GM21423 (cell line): ENCODE measurements around the gene HSDL2.

Experiments
- ATAC-seq: cut with Tn5 transposase; IDR thresholded peaks from one replicate; pipeline ENCODE4 v1.9.1; 2021; ENCODE audit warnings: mild to moderate bottlenecking, moderate library complexity; ENCODE audit not compliant: unreplicated experiment

Gene HSDL2

DNA sequence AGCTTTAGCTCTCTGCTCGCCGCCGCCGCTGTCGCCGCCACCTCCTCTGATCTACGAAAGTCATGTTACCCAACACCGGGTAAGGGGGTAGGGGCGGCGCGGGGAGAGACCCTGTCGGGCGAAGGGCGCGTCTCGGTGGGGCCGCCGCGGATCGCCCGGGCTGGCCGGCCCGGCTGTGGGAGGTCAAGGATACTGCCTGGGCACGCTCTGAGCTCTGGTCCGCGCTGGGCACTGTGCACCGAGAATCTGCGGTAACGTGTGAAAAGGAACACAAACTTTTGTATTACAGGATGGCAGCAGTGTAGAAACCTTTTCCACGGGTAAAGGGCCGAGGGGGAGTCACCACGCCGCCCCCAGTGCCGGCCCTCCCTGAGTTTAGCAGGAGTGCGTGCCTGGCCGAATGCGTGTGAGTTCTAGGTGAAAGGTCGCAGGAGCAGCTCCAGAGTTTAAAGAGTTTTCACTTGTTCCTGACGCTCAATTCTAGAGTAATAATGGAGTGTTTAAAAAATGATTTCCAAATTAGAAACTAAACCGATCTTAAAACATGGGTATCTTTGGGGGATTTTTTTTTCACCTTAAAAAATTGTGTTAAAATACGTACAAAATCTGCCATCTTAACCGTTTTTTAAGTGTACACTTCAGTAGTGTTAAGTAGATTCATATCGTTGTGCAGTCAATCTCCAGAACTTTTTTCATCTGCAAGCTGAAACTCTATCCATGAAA is at the start of gene HSDL2:
Gene HSDL2, plus strand, starts transcription at position 7 of the 723 bp plus-strand sequence. Its CDS starts 56 bp downstream, at position 63.
- peak; percentile 12 for ATAC-seq

DNA sequence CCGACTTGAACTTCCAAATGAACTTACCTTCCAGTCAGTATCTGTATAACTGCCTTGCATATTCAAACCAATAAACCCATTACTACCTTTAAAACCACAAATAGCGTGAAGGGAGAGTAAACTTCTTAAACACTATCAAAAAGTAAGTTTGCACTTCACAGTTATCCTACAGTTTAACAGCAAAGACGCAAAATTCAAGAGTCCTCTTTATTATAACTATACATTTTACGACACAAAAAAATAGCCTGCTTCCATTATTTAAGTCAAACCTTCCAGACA is 48.3 kb upstream of the HSDL2 start:
- ATAC-seq: no peak

DNA sequence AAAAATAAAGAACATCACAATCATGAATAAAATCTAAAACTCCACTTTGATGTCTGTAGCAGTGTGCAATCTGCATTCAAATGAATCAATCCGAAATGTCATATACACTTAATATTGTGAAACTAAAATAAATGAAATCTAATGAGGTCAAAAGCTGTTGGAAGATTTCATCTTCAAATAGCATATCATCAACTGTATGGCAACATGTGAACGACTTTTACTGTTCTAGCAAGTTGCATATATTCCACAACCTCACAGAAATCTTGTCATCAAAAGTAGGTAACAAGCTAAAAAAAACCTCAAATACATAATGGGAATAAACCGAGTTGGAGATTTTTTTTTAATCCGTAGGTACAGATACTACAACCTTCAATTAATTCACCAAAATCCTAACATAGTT is 47.7 kb upstream of the HSDL2 start:
- no peak for ATAC-seq

DNA sequence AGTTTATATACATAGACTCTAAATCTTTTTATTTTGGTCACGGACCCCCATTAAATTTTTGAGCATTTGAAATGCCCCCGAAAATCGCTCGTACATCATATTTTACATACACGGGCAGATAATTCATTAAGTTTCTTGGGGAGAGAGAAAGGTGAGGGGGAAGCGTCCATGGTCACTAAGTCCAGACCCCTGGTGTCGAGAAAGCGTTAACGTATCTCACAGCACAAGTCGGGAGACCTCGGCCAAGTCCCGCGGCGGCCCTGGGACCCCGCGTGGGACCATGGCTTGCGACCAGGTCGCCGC is 47.3 kb upstream of the HSDL2 start:
- no peak for ATAC-seq

DNA sequence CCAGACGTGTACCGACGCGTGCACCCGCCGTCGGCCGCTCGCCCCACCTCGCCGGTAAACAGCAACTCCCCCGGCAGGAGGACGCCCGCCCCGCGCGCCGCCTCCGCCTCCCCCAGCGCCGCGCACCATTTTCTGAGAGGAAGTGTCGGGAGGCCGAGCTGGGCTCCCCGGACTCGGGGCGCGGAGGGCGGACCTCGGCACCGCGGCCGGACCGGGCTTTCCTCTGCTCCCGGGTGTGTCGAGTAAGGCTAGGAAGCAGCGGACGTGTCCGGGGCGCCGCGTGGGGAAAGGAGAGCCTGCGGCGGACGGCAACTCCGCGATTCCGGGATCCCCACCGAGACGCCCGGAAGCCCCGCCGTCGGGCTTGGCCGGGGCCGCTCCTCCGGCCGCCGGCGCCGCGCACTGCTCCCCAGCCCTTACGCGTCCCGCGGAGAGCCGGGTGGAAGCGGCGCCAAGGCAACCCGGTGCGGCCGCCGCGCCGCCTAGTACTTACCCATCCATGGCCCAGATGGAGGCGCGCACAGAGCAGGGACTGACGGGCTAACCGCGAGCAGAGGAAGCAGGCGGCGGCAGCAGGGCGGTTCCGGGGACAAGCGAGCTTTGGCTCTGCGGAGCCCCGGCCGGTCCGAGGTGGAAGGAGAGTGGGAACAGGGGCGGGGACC is 46.8 kb upstream of the HSDL2 start, which contains the start of gene PTBP3:
Gene PTBP3, minus strand, starts transcription at position 643 of the 662 bp plus-strand sequence. CDS start 35,754 bp downstream, outside the sequence.
- peak; percentile 57 for ATAC-seq

DNA sequence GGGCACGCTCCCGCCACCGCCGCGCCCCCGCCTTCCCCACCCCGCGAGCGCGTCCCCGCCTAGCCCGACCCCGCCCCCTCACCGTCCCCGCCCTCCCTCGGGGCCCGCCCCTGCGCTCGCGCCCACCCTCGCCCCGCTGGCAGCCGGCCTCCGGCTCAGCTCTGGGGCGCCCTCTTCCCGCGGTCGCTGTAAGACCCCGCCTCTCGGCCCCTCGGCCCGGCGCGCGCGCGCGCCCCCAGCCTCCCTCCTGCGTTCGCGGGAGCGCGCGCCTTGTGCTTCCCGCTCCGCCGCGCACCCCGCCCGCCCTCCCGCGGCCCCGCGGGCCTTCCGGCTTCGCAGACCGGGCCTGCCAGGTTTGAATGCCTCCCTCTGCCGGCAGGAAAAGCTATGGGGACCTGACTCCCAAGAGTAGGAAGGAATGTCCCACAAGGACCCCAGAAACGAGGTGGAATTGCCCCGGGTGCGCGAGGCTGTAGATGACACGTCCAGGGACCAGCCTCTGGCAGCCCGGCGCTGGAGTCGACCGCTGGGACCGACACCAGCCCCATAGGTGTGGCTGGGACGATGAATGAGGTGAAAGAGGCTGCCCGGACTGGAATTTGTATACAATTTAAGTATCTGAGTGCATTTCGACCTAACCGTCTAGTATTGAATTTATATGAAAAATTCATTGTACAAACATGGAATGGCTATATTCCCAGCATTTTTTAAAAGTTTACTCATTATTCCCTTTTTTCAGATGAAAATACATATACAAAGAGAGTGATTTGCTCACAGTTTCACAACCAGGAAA is 46.1 kb upstream of the HSDL2 start:
- ATAC-seq: peak; percentile 71

DNA sequence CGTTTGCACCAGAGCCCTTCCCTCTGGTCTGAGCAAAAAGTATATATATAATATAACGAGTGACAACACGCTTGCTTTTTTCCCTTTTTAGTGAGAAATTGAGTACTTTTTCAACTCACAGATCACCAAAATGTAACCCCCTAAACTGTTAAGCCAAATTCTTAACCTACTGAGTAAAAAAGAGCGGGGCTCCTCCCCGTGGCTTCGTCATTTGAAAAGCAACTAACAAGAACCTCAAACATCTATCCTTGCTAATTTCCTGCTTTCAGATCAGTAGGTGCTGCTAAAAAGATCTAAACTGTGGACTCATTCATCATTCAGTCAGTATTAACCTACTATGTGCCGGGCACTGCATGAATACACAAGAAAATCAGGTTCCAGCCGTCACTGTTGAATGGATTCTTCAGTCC is 45.5 kb upstream of the HSDL2 start:
- no peak for ATAC-seq

DNA sequence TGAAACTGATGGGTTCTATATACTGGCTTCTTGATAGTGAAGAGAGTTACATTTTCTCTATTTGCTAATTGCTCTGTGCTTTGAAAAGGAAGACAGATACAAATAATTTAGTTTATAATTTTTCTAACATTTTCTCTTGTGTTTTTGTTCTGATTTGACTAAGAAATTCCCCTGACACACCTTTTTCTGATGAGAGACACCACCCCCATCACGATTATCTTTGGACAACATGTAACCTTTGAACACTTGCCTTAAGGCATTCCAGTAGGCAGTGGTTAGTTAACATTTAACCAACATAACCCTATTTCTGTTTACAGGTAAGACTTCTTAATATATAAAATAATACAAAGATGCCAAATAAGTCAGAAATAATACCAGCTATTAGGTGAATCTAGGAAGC is 42.4 kb upstream of the HSDL2 start:
- no peak for ATAC-seq

DNA sequence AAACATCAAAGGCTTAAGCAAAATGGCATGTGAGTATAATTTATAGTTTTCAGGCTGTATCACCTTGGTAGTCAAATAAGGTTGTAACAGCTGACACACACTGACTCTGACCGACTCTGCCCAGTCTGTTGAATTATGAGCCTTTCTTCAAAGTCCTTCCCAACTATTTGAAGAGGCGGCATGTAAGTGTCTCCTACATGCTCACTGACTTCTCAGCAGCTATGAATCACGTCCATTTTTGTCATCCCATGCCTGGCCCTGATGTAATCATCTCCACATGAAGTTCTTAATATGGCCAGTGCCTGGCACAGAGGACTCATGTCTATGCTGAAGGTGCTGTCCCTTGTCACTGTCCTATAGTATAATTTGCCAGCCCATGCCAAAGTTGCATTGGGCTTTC is 41.3 kb upstream of the HSDL2 start:
- ATAC-seq: no peak

DNA sequence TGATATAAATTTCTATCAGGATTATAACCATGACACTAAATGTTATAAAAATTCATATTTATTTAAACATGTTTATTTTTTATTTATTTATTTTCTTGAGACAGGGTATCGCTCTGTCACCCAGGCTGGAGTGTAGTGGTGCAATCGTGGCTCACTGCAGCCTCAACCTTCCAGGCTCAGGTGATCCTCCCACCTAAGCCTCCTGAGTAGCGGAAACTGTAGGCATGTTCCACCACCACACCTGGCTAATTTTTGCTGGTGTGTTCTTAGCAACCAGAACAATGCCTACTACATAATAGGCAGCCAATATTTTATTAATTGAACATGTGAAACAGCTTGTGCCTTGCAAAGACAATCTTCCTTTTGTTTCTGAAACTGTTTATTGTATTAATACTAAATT is 40.0 kb upstream of the HSDL2 start:
- no peak for ATAC-seq

DNA sequence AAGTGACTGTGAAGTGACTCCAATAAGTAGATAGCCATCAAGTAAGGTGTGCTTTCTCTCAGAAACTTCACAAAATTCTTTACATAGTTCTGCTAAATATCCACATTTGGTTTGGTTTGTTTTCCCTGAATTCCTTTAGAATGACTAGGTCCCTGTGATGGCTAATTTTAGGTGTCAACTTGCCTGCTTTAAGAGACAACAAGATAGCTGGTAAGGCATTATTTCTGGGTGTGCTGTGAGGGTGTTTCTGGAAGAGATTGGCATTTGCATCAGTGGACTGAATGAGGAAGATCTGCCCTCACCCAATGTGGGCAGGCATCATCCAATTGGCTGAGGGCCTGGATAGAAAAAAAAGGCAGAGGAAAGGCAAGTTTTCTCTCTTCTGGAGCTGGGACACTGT is 38.2 kb upstream of the HSDL2 start:
- no peak for ATAC-seq

DNA sequence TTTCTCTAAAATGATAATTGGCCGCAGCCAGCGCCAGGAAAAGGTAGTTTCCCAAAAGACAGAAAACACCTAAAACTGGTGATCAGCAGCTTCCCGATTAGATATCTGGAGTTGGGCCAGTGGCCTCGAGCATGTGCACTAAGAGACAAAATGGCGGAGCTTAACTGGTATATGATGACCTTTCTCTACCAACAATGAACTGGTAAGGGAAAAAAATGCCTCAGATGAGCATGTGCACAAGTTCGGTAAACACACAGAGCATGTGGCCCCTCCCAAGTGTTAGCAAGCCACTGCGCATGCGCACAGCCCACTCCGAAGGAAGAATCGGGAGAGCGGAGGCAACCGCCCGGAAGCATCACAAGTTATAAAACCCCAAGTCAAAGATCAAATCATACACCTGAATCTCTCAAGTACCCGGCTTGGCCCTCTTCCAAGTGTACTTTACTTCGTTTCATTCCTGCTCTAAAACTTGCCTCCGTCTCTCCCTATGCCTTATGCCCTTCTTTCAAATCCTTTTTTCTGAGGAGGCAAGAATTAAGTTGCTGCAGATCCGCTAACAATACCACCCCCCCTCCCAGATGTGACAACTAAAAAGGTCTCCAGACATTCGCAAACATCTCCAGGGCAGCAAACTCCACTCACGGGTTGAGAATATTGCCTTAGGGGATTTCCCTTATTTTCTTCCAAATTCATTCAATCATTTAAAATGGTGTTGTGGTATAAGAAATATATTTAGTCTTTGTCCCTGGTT is 31.5 kb upstream of the HSDL2 start:
- ATAC-seq: no peak

DNA sequence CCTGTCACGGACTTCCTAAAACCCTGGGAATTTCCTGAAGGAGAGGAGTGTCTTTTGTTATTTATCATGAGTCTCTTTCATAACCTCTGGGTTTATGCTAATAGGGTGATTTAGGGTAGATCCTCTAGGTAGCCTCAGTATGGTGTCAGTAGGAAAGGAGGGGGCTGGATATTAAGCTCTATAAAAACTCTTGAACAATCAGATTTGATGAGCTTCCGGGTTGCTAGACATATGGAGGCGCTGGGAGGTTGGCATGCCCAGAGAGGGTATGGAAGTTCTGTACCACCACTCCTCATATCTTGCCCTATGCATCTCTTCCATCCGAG is 30.9 kb upstream of the HSDL2 start:
- ATAC-seq: no peak

DNA sequence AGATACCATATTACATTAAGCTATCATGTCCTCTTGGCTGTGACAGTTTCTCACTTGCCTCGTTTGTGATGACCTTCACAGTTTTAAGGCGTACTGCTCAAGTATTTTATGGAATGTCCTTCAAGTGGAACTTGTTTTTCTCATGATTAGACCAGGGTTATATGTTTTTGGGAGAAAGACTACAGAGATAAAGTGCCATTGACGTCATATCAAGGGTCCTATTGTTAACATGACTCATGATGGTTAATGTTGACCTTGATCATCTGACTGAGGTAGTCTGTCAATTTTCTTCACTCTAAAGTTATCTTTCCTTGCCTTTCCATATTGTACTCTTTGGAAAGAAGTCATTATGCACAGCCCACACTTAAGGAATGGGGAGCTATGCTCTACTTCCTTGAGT is 28.7 kb upstream of the HSDL2 start:
- ATAC-seq: no peak

DNA sequence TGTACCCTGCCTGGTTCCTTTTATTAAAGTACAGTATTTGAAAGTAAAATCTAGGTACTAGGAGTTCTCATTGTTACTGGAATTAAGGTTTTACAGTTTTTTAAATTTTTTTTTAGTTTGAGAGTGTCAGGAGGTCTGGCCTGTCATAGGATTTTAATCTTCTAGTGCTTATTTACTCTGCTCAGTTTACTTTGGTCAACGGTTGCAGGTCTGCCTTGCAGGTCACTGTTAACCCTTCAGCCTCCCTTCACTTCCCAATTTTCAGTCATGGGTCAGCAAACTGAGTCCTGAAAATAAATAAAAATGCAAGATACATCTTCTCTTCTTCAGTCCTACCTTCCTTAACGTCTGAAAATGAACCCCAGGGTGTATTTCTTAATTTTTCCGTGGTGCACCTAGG is 27.7 kb upstream of the HSDL2 start:
- ATAC-seq: no peak

DNA sequence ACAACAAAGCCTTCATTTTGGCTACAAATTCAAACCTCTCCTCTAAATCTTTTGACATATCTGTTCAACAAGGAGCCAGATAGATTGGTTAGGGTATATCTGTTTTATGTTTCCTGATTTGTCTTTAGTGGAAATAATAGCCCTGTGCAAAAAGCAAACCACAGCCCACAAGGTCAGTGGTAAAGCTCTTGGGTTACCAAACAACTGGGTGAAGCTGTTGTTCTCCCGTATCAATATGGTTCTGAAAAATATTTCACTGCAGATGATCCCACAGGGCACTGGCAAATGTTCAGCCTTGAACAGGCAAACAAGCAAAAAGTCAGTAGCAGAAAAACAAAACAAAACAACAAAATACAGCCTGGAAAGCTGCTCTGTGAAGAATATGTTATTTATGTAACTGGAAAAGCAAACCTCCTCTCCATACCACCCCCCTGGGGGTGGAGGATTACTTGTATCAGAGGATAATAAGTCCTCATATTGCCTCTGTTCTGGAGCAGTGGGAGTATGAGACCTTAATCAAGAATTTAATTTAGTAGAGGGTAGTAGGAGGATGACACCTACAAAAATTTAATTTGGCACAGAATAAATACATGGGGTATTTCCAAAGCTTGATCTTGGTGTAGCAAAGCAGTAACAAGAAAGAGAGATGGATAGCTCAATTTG is 25.7 kb upstream of the HSDL2 start:
- no peak for ATAC-seq

DNA sequence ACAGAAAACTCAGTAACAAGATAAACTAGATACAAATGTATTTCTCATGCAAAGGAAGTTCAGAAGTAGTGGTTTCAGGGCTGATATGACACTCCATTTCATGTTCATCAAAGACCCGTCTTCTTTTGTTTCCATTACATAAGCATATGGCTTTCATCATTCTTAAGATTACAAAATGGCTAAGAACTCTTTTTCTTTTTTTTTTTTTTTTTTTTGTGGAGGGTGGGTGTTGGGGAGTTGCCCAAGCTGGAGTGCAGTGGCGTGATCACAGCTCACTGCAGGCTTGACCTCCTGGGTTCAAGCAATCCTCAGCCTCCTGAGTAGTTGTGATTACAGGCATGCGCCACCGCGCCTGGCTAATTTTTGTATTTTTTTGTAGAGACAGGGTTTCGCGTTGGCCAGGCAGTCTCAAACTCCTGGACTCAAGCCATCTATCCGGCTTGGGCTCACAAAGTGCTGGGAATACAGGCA is 24.4 kb upstream of the HSDL2 start:
- ATAC-seq: no peak

DNA sequence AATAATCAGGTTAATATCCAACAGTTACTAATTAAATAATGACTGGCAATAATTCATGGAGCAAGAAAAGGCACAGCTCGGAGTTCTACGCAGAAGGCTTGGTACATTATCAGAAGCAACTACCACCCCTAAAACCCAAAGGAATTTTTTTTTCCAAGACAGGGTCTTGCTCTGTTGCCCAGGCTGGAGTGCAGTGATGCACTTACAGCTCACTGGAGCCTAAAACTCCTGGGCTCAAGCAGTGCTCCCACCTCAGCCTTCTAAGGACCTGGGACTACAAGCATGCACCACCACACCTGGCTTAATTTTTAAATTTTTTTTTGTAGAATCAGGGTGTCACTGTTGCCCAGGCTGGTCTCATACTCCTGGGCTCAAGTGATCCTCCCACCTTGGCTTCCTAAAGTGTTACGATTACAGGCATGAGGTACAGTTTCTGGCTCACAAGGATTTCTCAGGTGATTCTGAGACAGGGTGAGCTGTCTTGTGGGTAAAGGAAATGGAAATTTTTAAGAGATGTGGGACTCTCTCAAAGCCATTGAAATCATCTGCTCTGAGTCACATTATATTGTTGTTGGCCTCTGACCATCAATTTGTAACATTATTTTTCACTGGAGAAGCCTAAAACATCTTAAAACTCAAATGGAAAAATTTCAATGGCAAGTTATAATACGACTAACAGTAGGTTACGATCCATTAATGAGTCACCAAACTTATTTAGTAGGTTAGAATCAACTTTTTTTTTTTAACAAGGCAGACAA is 19.7 kb upstream of the HSDL2 start:
- ATAC-seq: no peak

DNA sequence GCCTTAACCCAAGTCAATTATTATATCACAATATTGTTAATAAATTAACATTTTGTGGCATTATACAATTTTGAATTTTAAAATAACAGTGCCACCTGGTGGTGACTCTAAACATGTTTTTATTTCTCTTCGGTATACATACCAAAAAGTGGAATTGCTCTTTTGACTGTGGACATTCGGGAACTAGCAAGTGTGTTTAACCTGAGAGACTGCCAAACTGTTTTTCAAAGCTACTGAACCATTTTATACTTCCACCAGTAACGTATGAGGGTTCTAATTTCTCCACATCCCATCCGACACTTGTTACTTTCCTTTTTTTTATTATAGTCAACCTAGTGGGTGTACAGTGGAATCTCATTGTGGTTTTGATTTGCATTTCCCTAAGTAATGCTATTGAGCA is 18.3 kb upstream of the HSDL2 start:
- no peak for ATAC-seq

DNA sequence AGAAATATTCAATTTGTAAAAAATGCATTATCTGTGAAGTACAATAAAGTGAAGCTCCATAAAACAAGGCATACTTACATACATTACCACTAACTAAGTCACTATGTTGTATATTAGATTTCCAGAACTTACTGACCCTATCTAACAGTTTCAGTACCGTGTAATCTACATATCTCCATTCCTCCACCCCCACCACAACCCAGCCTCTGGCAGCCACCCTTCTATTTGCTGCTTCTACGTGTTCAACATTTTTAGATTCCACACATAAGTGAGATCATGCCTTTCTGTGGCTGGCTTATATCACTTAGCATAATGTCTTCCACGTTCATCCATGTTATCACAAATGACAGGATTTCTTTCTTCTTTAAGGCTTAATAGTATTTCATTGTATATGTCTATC is 15.1 kb upstream of the HSDL2 start:
- ATAC-seq: no peak
